ENCODE results near the gene DPH1.

- TF ChIP-seq, protein P1, sequence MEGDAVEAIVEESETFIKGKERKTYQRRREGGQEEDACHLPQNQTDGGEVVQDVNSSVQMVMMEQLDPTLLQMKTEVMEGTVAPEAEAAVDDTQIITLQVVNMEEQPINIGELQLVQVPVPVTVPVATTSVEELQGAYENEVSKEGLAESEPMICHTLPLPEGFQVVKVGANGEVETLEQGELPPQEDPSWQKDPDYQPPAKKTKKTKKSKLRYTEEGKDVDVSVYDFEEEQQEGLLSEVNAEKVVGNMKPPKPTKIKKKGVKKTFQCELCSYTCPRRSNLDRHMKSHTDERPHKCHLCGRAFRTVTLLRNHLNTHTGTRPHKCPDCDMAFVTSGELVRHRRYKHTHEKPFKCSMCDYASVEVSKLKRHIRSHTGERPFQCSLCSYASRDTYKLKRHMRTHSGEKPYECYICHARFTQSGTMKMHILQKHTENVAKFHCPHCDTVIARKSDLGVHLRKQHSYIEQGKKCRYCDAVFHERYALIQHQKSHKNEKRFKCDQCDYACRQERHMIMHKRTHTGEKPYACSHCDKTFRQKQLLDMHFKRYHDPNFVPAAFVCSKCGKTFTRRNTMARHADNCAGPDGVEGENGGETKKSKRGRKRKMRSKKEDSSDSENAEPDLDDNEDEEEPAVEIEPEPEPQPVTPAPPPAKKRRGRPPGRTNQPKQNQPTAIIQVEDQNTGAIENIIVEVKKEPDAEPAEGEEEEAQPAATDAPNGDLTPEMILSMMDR (IDR thresholded peaks at IDR 0.05): no peak
- TF ChIP-seq POLR2A (IDR thresholded peaks at IDR 0.05) (no peak), EP300 (IDR thresholded peaks at IDR 0.05) (no peak)
These were observed 32.5 kb upstream of the DPH1 start for GRCh38 chr17:1997289-1997926.

Measured in sigmoid colon (tissue), 4 donors.